Measurements from ENCODE around the gene CDIP1. TPM values are rescaled to one million over a fixed set of nuclear protein-coding genes. Genes with fewer than 3 reads are reported as not detected.

The CDIP1 gene
- total RNA-seq, 4 donors from 2014 or later: 16.2 to 40.2 (median 24.0) TPM

DNA sequence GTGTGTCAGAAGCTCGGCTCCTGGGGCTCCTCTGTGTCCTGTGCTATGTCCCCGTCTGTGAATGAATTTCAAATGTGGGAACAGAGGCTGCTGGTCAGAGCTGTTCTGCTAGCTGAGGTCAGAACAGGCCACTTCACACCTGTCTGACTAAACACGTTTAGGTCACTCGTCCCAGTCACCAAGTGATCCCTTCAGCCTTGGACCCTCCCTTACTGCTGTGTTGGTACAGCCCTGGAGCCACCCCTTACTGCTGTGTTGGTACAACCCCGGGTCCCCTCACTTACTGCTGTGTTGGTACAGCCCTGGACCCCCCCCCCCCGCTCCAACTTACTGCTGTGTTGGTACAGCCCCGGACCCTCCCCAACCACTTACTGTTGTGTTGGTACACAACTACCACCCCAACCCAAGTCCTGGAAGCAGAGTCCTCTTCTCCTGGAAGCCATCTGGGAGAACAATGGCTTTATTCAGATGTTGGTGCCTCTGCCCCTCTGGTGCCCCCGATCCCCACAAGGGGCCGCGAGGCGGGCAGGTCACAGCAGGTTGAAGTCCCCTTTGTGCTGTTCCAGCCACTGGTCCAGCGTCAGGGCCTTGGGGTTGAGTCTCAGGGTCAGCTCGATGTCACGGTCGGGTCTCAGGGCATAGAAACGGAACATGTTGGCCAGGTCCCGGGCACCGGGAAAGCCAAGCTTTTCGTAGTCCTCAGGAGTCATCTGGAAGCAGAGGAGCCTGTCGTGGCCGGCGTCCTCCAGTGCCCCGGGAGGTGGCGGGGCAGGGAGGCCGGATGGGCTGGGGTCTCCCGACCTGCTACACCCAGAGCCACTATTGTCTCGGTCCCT, 77.1 kb downstream of the CDIP1 start:
- H3K9me3 ChIP-seq: no peaks in the 10 kb centered on the region
- DNase-seq (ENCODE audit: low spot score in 2 of 2): no peak
- H3K36me3 ChIP-seq: peaks cover 0 to 88% (median 8%) of the 10 kb centered on the region in 3 donors
- no peak overlapping the region for H3K4me3 ChIP-seq
- H3K27me3 ChIP-seq: no peaks in the 10 kb centered on the region
- H3K27ac ChIP-seq: peak overlapping the region in 2 of 4 donors; percentile 20 to 38
- TF ChIP-seq, protein P1, sequence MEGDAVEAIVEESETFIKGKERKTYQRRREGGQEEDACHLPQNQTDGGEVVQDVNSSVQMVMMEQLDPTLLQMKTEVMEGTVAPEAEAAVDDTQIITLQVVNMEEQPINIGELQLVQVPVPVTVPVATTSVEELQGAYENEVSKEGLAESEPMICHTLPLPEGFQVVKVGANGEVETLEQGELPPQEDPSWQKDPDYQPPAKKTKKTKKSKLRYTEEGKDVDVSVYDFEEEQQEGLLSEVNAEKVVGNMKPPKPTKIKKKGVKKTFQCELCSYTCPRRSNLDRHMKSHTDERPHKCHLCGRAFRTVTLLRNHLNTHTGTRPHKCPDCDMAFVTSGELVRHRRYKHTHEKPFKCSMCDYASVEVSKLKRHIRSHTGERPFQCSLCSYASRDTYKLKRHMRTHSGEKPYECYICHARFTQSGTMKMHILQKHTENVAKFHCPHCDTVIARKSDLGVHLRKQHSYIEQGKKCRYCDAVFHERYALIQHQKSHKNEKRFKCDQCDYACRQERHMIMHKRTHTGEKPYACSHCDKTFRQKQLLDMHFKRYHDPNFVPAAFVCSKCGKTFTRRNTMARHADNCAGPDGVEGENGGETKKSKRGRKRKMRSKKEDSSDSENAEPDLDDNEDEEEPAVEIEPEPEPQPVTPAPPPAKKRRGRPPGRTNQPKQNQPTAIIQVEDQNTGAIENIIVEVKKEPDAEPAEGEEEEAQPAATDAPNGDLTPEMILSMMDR (IDR thresholded peaks at IDR 0.05): no peak
- TF ChIP-seq POLR2A (IDR thresholded peaks at IDR 0.05): no peak
- TF ChIP-seq EP300 (IDR thresholded peaks at IDR 0.05): no peak
- 50 to 58% methylated on average over 22 to 23 of the region's 27 CpGs for WGBS, 2 donors
- H3K4me1 ChIP-seq: peaks cover 0 to 16% (median 6%) of the 10 kb centered on the region in 4 donors

DNA sequence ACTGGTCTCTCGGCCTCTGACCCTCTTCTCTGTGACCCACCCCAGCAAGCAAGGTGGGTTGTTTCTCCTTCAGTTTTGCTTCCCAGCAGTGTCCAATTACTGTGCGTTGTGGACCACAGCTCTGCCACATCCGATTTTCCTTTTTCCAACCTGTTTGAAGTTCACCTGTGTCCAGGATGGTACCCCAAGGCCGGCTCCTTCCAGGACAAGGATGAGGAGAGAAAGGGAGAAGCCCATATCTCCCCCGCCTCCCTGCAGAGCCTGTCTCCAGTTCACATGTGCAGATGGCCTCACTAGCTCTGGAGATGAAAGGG, 77.7 kb downstream of the CDIP1 start:
- WGBS, 2 donors: 73 to 75% methylated on average over 5 of the region's 5 CpGs

More for the DNA sequence above, 77.7 kb downstream of the CDIP1 start:
- no peak for TF ChIP-seq EP300 (IDR thresholded peaks at IDR 0.05)
- TF ChIP-seq, protein P1 (IDR thresholded peaks at IDR 0.05): no peak
- no peak for TF ChIP-seq POLR2A (IDR thresholded peaks at IDR 0.05)
- Histone ChIP-seq H3K9me3 (no peaks in the 10 kb centered on the region), H3K4me3 (no peak overlapping the region), H3K36me3 (peaks cover 0 to 88% (median 12%) of the 10 kb centered on the region in 3 donors), H3K27me3 (no peaks in the 10 kb centered on the region), H3K27ac (peak overlapping the region in 1 of 4 donors; percentile 20), H3K4me1 (peaks cover 0 to 16% (median 6%) of the 10 kb centered on the region in 4 donors)
- no peak for DNase-seq (ENCODE audit: low spot score in 2 of 2)

Other genes with a start within 250 kb of the CDIP1 start
- 10 to 100 TPM in 3 of 4 donors, 1 to 10 TPM in 1; 9.0 to 11.1 (median 10.8) TPM for gene GLIS2, start 222.7 kb downstream of the CDIP1 start, total RNA-seq
- 10 to 100 TPM; 45.1 to 95.1 (median 60.7) TPM for gene PAM16, start 187.5 kb downstream of the CDIP1 start, total RNA-seq
- 10 to 100 TPM; 31.0 to 58.1 (median 32.9) TPM for gene VASN, start 166.9 kb downstream of the CDIP1 start, total RNA-seq
- 10 to 100 TPM; 27.8 to 77.4 (median 52.1) TPM for gene CORO7, start 122.2 kb downstream of the CDIP1 start, total RNA-seq
- 10 to 100 TPM; 37.6 to 53.0 (median 49.2) TPM for gene DNAJA3, start 112.9 kb downstream of the CDIP1 start, total RNA-seq
- gene NMRAL1, start 64.1 kb downstream of the CDIP1 start, total RNA-seq: 10 to 100 TPM; 55.5 to 61.8 (median 57.7) TPM
- 10 to 100 TPM; 55.7 to 75.6 (median 63.1) TPM for gene HMOX2, start 62.4 kb downstream of the CDIP1 start, total RNA-seq
- under 1 TPM in 2 of 4 donors, not detected in 2; 0.20 to 0.21 TPM for gene C16orf96, start 17.6 kb upstream of the CDIP1 start, total RNA-seq
- 10 to 100 TPM in 2 of 4 donors, 1 to 10 TPM in 2; 6.5 to 22.8 (median 9.8) TPM for gene UBALD1, start 76.1 kb upstream of the CDIP1 start, total RNA-seq
- 10 to 100 TPM; 37.5 to 59.1 (median 42.7) TPM for gene MGRN1, start 86.1 kb upstream of the CDIP1 start, total RNA-seq
- 10 to 100 TPM; 30.3 to 63.7 (median 48.5) TPM for gene NUDT16L1, start 154.8 kb upstream of the CDIP1 start, total RNA-seq
- 10 to 100 TPM; 29.3 to 58.8 (median 51.8) TPM for gene ANKS3, start 195.5 kb upstream of the CDIP1 start, total RNA-seq
- 10 to 100 TPM in 1 of 4 donors, 1 to 10 TPM in 1, under 1 TPM in 2; 0.21 to 15.3 (median 0.74) TPM for gene DNAAF8, start 195.8 kb upstream of the CDIP1 start, total RNA-seq
- gene ZNF500, start 228.4 kb upstream of the CDIP1 start, total RNA-seq: 10 to 100 TPM; 20.3 to 43.2 (median 34.4) TPM
- gene SEPTIN12, start 249.6 kb upstream of the CDIP1 start, total RNA-seq: not detected